GM12801 (cell line): ENCODE data around the gene NARF.

Experiments used
- TF ChIP-seq, protein P1 (sequence below): IDR thresholded peaks from one replicate; pipeline ENCODE4 v1.5.1; 2011; ENCODE audit warnings: control low read depth; ENCODE audit not compliant: insufficient read length; ENCODE audit errors: extremely low read depth

The NARF gene

DNA sequence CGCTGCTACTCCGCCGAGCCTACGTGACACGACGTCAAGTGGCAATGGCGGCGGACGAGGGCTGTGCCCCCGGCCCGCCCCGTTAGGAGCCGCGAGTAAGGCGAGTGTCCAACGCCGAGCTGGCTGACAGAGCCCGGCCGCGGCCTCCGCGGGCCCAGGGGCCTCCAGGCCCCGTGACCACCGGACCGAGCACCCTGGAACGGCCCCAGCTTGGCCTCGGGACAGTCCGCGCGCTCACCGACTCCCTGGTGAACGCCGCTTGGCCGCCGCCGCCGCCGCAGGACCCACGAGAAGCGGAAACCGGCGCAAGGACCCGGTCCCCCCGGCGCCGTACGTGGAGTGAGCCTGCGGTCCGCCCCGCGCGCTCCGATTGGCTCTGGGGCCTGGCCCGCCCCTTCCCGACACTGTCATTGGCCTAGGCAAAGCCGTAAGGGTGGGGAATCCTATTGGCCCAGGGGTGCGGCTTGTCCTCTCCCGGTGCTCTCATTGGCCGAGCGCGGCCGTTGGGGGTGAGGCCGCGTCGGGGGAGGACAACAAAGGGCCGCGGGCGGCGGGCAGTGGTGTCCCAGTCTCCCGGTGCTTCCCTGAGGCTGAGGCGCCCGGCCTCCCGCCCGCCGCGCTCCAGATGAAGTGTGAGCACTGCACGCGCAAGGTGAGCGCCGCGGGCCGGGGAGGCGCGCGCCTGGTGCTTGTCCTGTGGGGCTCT, at the start of gene NARF:
TSS of gene NARF (plus strand) at position 563 of the 706 bp plus-strand sequence. CDS start at position 626, 63 bp downstream.
- TF ChIP-seq, protein P1, sequence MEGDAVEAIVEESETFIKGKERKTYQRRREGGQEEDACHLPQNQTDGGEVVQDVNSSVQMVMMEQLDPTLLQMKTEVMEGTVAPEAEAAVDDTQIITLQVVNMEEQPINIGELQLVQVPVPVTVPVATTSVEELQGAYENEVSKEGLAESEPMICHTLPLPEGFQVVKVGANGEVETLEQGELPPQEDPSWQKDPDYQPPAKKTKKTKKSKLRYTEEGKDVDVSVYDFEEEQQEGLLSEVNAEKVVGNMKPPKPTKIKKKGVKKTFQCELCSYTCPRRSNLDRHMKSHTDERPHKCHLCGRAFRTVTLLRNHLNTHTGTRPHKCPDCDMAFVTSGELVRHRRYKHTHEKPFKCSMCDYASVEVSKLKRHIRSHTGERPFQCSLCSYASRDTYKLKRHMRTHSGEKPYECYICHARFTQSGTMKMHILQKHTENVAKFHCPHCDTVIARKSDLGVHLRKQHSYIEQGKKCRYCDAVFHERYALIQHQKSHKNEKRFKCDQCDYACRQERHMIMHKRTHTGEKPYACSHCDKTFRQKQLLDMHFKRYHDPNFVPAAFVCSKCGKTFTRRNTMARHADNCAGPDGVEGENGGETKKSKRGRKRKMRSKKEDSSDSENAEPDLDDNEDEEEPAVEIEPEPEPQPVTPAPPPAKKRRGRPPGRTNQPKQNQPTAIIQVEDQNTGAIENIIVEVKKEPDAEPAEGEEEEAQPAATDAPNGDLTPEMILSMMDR: no peak

DNA sequence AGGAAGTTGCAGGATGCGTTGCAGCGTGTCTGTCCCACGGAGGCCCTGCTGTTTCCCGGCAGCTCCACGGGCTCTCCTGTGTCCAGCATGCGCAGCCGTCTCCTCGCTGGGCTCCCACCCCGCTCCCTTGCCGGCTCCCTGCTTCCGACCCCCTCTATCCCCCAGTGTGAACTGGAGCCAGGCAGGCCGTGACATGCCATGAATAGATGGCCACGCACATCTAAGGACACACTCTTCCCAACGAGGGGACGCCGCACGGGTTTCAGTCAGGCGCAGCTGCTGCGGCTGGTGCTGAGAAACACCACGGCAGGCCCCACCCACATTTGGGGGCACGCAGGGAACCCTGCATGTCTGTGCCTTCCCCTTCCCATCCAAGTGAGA, 49.6 kb upstream of the NARF start:
- TF ChIP-seq, protein P1: no peak

DNA sequence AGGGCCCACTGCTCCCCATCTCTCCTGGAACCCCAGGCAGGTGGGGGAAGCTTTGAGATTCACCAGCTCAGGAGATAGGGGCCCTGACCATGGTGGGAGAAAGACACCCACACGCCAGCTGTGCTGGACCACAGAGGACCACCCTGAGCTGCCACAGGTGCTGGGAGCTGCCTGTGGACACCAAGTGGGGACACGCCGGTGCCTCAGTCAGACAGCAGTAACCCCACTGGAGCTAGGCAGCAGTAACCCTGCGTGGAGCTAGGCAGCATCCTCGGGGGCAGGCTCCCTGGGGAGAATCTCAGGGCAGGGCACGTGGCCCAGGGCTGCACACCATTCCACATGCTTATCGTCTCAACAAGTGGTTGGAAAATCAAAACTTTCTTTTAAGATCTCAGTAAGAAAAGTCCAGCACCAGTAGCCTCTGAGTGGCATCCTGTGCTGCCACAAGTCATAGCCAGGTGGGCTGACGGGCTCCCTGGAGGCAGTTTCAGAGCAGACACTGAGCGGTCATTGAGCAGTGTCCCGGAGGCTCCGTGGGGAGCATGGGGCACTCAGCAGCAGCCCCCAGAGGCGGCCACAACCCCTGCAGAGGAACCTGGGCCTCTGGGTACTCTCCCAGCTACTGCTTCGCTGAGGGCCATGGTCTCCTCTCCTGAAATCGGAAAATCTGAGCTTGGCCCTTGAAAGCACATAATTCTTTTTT, 48.4 kb upstream of the NARF start:
- TF ChIP-seq, protein P1: no peak

DNA sequence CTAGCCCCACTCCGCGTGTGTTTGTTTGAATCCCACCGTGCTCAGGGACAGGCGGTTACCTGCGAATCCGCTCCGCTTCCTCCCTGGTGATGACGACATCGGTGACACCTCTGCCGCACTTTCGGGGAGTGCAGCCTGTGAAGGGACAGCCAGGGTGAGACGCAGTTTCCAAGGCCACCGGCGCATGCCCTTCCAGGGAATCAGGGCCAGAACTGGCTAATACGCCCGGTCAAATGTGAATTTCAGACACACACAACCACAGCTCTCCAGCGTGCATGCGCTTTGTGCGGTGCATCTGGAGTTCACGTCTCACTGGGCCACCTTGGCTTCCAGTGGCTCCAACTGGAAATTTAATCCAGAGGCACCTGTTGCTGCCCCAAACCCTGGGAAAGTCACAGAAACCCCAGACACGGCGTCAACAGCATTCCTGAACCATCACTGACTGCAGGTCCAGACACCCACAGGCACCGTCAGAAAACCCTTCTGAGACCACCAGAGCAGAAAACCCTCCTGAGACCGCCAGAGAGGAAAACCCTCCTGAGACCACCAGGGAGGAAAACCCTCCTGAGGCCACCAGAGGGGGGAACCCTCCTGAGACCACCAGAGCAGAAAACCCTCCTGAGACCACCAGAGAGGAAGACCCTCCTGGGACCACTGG, 47.0 kb upstream of the NARF start:
- TF ChIP-seq, protein P1: no peak

DNA sequence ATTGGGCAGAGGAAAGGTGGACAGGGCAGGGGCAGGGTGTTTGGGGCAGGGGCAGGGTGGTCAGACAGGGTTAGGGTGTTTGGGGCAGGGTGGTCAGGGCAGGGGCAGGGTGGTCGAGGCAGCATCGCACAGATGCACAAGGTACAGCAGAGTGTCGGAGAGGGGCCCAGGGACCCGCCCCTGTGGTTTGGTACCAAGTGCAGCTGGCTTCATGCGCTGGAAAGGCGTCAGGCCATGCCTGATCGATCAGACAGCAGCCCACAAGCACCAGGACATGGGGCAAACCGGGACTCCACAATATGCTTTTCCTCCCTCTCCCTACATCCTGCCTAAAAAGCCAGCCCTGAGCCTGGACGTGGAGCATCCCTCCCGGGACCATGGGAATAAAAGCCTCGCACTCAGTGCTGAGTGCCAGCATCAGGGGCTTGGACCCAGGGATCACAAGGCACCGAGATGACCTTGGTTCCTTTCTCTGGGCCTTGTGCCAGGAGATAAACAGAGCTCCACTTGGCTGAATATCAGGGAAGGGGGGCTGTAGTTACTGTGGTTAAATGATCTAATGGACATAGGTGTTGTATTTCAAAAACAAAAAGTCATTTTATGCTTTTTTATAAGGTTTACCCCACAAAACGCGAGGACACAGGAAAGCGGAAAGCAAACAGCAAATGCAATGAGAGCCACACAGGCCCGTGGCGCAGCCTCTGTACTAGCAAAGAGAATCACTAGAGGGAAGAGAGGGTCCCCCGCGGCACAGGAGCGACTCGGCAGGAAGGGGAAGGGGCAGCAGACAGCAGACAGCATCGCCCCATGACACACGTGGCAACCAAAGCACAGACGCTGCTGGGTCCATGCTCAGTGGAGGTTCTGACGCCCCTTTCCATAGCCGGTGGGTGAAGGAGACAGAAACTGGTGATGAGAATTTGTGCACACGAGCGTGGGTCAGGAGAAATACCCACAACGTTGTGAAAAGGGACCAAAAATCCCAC, 45.7 kb upstream of the NARF start:
- TF ChIP-seq, protein P1: no peak

DNA sequence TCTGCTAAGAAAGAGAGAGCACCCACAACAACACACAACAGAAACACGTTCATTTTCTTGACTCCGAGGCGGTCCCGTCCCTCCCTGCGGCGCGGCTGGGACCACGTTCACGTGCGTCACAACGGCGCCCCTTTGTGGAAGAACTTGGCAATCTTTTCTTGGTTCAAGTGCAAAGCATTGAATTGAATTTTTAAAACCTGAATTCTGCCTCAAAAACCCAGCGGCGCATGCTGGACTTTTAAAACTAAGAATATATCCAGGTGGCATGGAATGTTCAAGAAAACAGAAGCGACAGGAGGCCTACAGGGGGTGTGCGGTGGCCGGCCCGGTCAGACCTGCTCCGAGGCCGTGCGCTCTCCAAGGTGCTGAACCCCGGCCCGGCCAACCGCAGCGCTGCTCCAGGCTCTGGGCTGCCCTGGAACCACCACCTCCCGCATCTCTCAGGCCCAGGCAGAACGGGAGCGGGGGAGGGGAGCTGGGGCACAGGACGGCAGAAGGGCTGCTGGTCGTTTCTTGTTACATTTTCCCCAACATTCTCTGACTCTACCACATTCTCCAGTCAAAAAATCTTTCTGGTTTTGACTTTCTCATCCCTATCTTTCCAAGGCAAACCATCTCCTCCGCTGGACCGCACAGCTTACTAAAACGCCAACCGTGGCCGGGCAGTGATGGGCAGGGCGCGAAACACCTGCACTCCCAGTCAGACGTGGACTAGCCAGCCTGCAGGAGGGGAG, 43.8 kb upstream of the NARF start:
- TF ChIP-seq, protein P1: no peak
